ENCODE data around the gene FAM120B.

FAM120B gene

GRCh38 chr6:170448751-170449630 lies 142.4 kb downstream of the FAM120B start:
- no peak for DNase-seq

- DNase-seq = no peak
These were observed 143.5 kb downstream of the FAM120B start for GRCh38 chr6:170449835-170450753.

- DNase-seq = no peak
These were observed 144.6 kb downstream of the FAM120B start for GRCh38 chr6:170450916-170451761.

- no peak for DNase-seq
These were observed 145.4 kb downstream of the FAM120B start for GRCh38 chr6:170451762-170452651.

- no peak for DNase-seq
These were observed 146.4 kb downstream of the FAM120B start for GRCh38 chr6:170452767-170453545.

- DNase-seq = no peak
These were observed 147.3 kb downstream of the FAM120B start for GRCh38 chr6:170453586-170454511.

- no peak for DNase-seq
These were observed 148.1 kb downstream of the FAM120B start for GRCh38 chr6:170454512-170455285.

GRCh38 chr6:170455335-170455979 lies 148.9 kb downstream of the FAM120B start:
- DNase-seq = no peak

GRCh38 chr6:170456334-170456733 lies 149.8 kb downstream of the FAM120B start:
- no peak for DNase-seq

Data from NCI-H1930 (cell line).